ENCODE results near the gene FERMT3.

Gene FERMT3

GRCh38 chr11:64178951-64179639 lies 27.4 kb upstream of the FERMT3 start:
- Mint-ChIP-seq H3K27me3 (no peaks in the 10 kb centered on the region), H3K4me3 (no peak overlapping the region), H3K36me3 (ENCODE audit: low read depth) (peaks cover 3% of the 10 kb centered on the region), H3K27ac (no peak overlapping the region), H3K4me1 (peaks cover 42% of the 10 kb centered on the region), H3K9me3 (no peaks in the 10 kb centered on the region)
- ATAC-seq = no peak
- DNase-seq = no peak

- Mint-ChIP-seq H3K9me3 (no peaks in the 10 kb centered on the region), H3K4me1 (peaks cover 55% of the 10 kb centered on the region), H3K27ac (no peak overlapping the region), H3K4me3 (no peak overlapping the region), H3K27me3 (peaks cover 4% of the 10 kb centered on the region), H3K36me3 (ENCODE audit: low read depth) (peaks cover 8% of the 10 kb centered on the region)
- no peak for ATAC-seq
- no peak for DNase-seq
Measured at GRCh38 chr11:64180891-64181290, 25.6 kb upstream of the FERMT3 start.

GRCh38 chr11:64181506-64182411 lies 24.8 kb upstream of the FERMT3 start:
- Mint-ChIP-seq H3K27me3 (peaks cover 5% of the 10 kb centered on the region), H3K27ac (no peak overlapping the region), H3K4me3 (peak overlapping the region; percentile 25), H3K4me1 (peaks cover 56% of the 10 kb centered on the region), H3K9me3 (no peaks in the 10 kb centered on the region), H3K36me3 (ENCODE audit: low read depth) (peaks cover 8% of the 10 kb centered on the region)
- no peak for ATAC-seq
- peak; percentile 61 for DNase-seq

- DNase-seq = no peak
- Mint-ChIP-seq H3K27ac (no peak overlapping the region), H3K36me3 (ENCODE audit: low read depth) (peaks cover 16% of the 10 kb centered on the region), H3K27me3 (peaks cover 6% of the 10 kb centered on the region), H3K4me3 (peak overlapping the region; percentile 94), H3K9me3 (no peaks in the 10 kb centered on the region), H3K4me1 (peaks cover 49% of the 10 kb centered on the region)
- no peak for ATAC-seq
Measured at GRCh38 chr11:64183890-64184289, 22.6 kb upstream of the FERMT3 start.

- Mint-ChIP-seq H3K9me3 (no peaks in the 10 kb centered on the region), H3K27me3 (peaks cover 6% of the 10 kb centered on the region), H3K4me1 (peaks cover 56% of the 10 kb centered on the region), H3K27ac (peak overlapping the region; percentile 98), H3K36me3 (ENCODE audit: low read depth) (peaks cover 22% of the 10 kb centered on the region), H3K4me3 (peak overlapping the region; percentile 94)
- ATAC-seq = no peak
- DNase-seq = no peak
Measured at GRCh38 chr11:64185175-64185692, 21.3 kb upstream of the FERMT3 start.

- DNase-seq (peak; percentile 99), ATAC-seq (peak; percentile 93)
- Mint-ChIP-seq H3K4me3 (peak within 1 kb of the TSS; percentile 94), H3K36me3 (ENCODE audit: low read depth) (peaks cover 26% of the 10 kb centered on the region), H3K27me3 (peaks cover 6% of the 10 kb centered on the region), H3K4me1 (peaks cover 61% of the 10 kb centered on the region), H3K9me3 (no peaks in the 10 kb centered on the region), H3K27ac (peak within 1 kb of the TSS; percentile 98)
Measured at GRCh38 chr11:64185693-64186491, 20.6 kb upstream of the FERMT3 start, which contains the start of gene STIP1. TSS of gene STIP1 (plus strand) at chr11:64186171. CDS start at chr11:64186262, 91 bp downstream.

GRCh38 chr11:64186492-64187165 lies 19.9 kb upstream of the FERMT3 start:
- Mint-ChIP-seq H3K9me3 (no peaks in the 10 kb centered on the region), H3K27me3 (peaks cover 6% of the 10 kb centered on the region), H3K4me3 (no peak overlapping the region), H3K4me1 (peaks cover 60% of the 10 kb centered on the region), H3K27ac (no peak overlapping the region), H3K36me3 (ENCODE audit: low read depth) (peaks cover 26% of the 10 kb centered on the region)
- DNase-seq (peak; percentile 43), ATAC-seq (no peak)

GRCh38 chr11:64192434-64192833 lies 14.1 kb upstream of the FERMT3 start:
- H3K27ac Mint-ChIP-seq = no peak overlapping the region
- H3K4me3 Mint-ChIP-seq = no peak overlapping the region

GRCh38 chr11:64196626-64197025 lies 9.9 kb upstream of the FERMT3 start:
- Mint-ChIP-seq H3K4me1 (peaks cover 19% of the 10 kb centered on the region), H3K27ac (no peak overlapping the region), H3K4me3 (no peak overlapping the region), H3K9me3 (no peaks in the 10 kb centered on the region), H3K27me3 (no peaks in the 10 kb centered on the region), H3K36me3 (ENCODE audit: low read depth) (peaks cover 80% of the 10 kb centered on the region)
- ATAC-seq = no peak
- no peak for DNase-seq

More at GRCh38 chr11:64192434-64192833, 14.1 kb upstream of the FERMT3 start:
- ATAC-seq (no peak), DNase-seq (no peak)
- Mint-ChIP-seq H3K9me3 (no peaks in the 10 kb centered on the region), H3K27me3 (no peaks in the 10 kb centered on the region), H3K36me3 (ENCODE audit: low read depth) (peaks cover 64% of the 10 kb centered on the region), H3K4me1 (peaks cover 44% of the 10 kb centered on the region)

- ATAC-seq (no peak), DNase-seq (no peak)
- no peak overlapping the region for H3K27ac Mint-ChIP-seq
- peaks cover 83% of the 10 kb centered on the region for H3K36me3 Mint-ChIP-seq (ENCODE audit: low read depth)
- no peaks in the 10 kb centered on the region for H3K27me3 Mint-ChIP-seq
- H3K9me3 Mint-ChIP-seq = no peaks in the 10 kb centered on the region
- H3K4me1 Mint-ChIP-seq = peaks cover 11% of the 10 kb centered on the region
- H3K4me3 Mint-ChIP-seq = no peak overlapping the region
Measured at GRCh38 chr11:64198511-64198910, 8.0 kb upstream of the FERMT3 start.

GRCh38 chr11:64201543-64201942 lies 5.0 kb upstream of the FERMT3 start:
- peaks cover 35% of the 10 kb centered on the region for H3K4me1 Mint-ChIP-seq
- no peak for DNase-seq
- no peak for ATAC-seq
- no peak overlapping the region for H3K4me3 Mint-ChIP-seq
- H3K36me3 Mint-ChIP-seq (ENCODE audit: low read depth) = peaks cover 81% of the 10 kb centered on the region
- no peaks in the 10 kb centered on the region for H3K9me3 Mint-ChIP-seq
- H3K27me3 Mint-ChIP-seq = no peaks in the 10 kb centered on the region
- H3K27ac Mint-ChIP-seq = no peak overlapping the region

GRCh38 chr11:64202992-64203391 lies 3.5 kb upstream of the FERMT3 start:
- Mint-ChIP-seq H3K4me3 (no peak overlapping the region), H3K9me3 (no peaks in the 10 kb centered on the region), H3K27ac (no peak overlapping the region), H3K27me3 (no peaks in the 10 kb centered on the region), H3K36me3 (ENCODE audit: low read depth) (peaks cover 79% of the 10 kb centered on the region), H3K4me1 (peaks cover 34% of the 10 kb centered on the region)
- DNase-seq (no peak), ATAC-seq (no peak)

GRCh38 chr11:64203421-64204079 lies 3.0 kb upstream of the FERMT3 start:
- H3K27ac Mint-ChIP-seq = peak overlapping the region; percentile 40

More at GRCh38 chr11:64203421-64204079, 3.0 kb upstream of the FERMT3 start:
- H3K27me3 Mint-ChIP-seq = no peaks in the 10 kb centered on the region
- no peak for DNase-seq
- ATAC-seq = no peak
- H3K9me3 Mint-ChIP-seq = no peaks in the 10 kb centered on the region
- peaks cover 75% of the 10 kb centered on the region for H3K36me3 Mint-ChIP-seq (ENCODE audit: low read depth)
- peaks cover 37% of the 10 kb centered on the region for H3K4me1 Mint-ChIP-seq
- H3K4me3 Mint-ChIP-seq = no peak overlapping the region

Data from activated naive CD8-positive, alpha-beta T cell treated with anti-CD3 and anti-CD28 coated beads, Interleukin-2, amount 50 U/mL, for 24 hours (primary cell).